Astrocyte of the cerebellum (primary cell): ENCODE data around the gene MCOLN3.

Experiments
- DNase-seq: peaks from one replicate; pipeline ENCODE4 v3.0.0-alpha.2; 2011; ENCODE audit warnings: low read depth
- H3K4me3 ChIP-seq: 2 replicates; pipeline ENCODE4 v1.5.1; 2011; ENCODE audit warnings: mild to moderate bottlenecking, low read depth, low read length, moderate library complexity
- CTCF ChIP-seq: IDR thresholded peaks from 2 replicates; pipeline ENCODE4 v1.5.1; 2012; ENCODE audit warnings: low read length, low read depth, moderate library complexity, mild to moderate bottlenecking; ENCODE audit errors: missing control alignments
- in situ Hi-C: cut with HindIII; loops from 2 replicates; pipeline ENCODE4 v1.10.0; 2017; ENCODE audit warnings: low sequenced_read_pairs

Gene MCOLN3

GRCh38 chr1:85048296-85049064, at the start of gene MCOLN3:
Gene MCOLN3 (minus strand): TSS chr1:85048500. CDS start chr1:85045360, 3,140 bp downstream.
- in situ Hi-C loops: no loop called here

GRCh38 chr1:85093644-85094043, 45.3 kb upstream of the MCOLN3 start:
- no peak for TF ChIP-seq CTCF
- no peak overlapping the region for H3K4me3 ChIP-seq
- in situ Hi-C loops: no loop called here
- no peak for DNase-seq

More at GRCh38 chr1:85048296-85049064, at the start of gene MCOLN3:
- peak within 1 kb of the TSS; percentile 43 for H3K4me3 ChIP-seq
- DNase-seq: no peak
- no peak for TF ChIP-seq CTCF

- in situ Hi-C loops: no loop called here
- no peak overlapping the region for H3K4me3 ChIP-seq
- no peak for TF ChIP-seq CTCF
- no peak for DNase-seq
Observed at GRCh38 chr1:85091671-85092280, 43.5 kb upstream of the MCOLN3 start.

GRCh38 chr1:85090225-85090624, 41.9 kb upstream of the MCOLN3 start:
- DNase-seq: no peak
- no peak overlapping the region for H3K4me3 ChIP-seq
- in situ Hi-C loops: no loop called here
- no peak for TF ChIP-seq CTCF

- in situ Hi-C loops: no loop called here
Observed at GRCh38 chr1:85089203-85089602, 40.9 kb upstream of the MCOLN3 start.

GRCh38 chr1:85088408-85088784, 40.1 kb upstream of the MCOLN3 start:
- H3K4me3 ChIP-seq: no peak overlapping the region
- TF ChIP-seq CTCF: no peak
- in situ Hi-C loops: no loop called here
- DNase-seq: no peak

More at GRCh38 chr1:85089203-85089602, 40.9 kb upstream of the MCOLN3 start:
- no peak for TF ChIP-seq CTCF
- DNase-seq: no peak
- no peak overlapping the region for H3K4me3 ChIP-seq
